Astrocyte of the spinal cord (primary cell): Measurements from ENCODE around the gene HYDIN.
"Not testable (repeated sequence)": the region's sequence is repeated elsewhere in the genome, so short reads cannot be mapped to it uniquely, and the experiment has no call there.

Source experiments
- DNase-seq: peaks from one replicate; pipeline ENCODE4 v3.0.0; 2011; ENCODE audit warnings: low read depth, low spot score
- H3K4me3 ChIP-seq: 2 replicates; pipeline ENCODE4 v1.5.1; 2011; ENCODE audit warnings: low read depth, mild to moderate bottlenecking, low read length, moderate library complexity
- in situ Hi-C: cut with HindIII; loops from 2 replicates; pipeline ENCODE4 v1.10.0; 2017; ENCODE audit warnings: low sequenced_read_pairs

Gene HYDIN

GRCh38 chr16:71015419-71015818 lies 215.1 kb downstream of the HYDIN start:
- H3K4me3 ChIP-seq, in situ Hi-C loops, DNase-seq: not testable (repeated sequence)

- H3K4me3 ChIP-seq, DNase-seq, in situ Hi-C loops: not testable (repeated sequence)
Measured at GRCh38 chr16:71009440-71010223, 220.9 kb downstream of the HYDIN start.

- H3K4me3 ChIP-seq, DNase-seq, in situ Hi-C loops: not testable (repeated sequence)
Measured at GRCh38 chr16:71006516-71006915, 224.0 kb downstream of the HYDIN start.

- H3K4me3 ChIP-seq, DNase-seq, in situ Hi-C loops: not testable (repeated sequence)
Measured at GRCh38 chr16:70999735-71000134, 230.8 kb downstream of the HYDIN start.

- DNase-seq, H3K4me3 ChIP-seq, in situ Hi-C loops: not testable (repeated sequence)
Measured at GRCh38 chr16:70995799-70996198, 234.7 kb downstream of the HYDIN start.

- DNase-seq, in situ Hi-C loops, H3K4me3 ChIP-seq: not testable (repeated sequence)
Measured at GRCh38 chr16:70992511-70992910, 238.0 kb downstream of the HYDIN start.

- in situ Hi-C loops, H3K4me3 ChIP-seq, DNase-seq: not testable (repeated sequence)
Measured at GRCh38 chr16:70987019-70987715, 243.4 kb downstream of the HYDIN start.

- DNase-seq, H3K4me3 ChIP-seq, in situ Hi-C loops: not testable (repeated sequence)
Measured at GRCh38 chr16:70984675-70985074, 245.8 kb downstream of the HYDIN start.

GRCh38 chr16:70968332-70968731 lies 262.2 kb downstream of the HYDIN start:
- in situ Hi-C loops, H3K4me3 ChIP-seq, DNase-seq: not testable (repeated sequence)

- DNase-seq, in situ Hi-C loops, H3K4me3 ChIP-seq: not testable (repeated sequence)
Measured at GRCh38 chr16:70960169-70960568, 270.4 kb downstream of the HYDIN start.

- DNase-seq, in situ Hi-C loops: not testable (repeated sequence)
Measured at GRCh38 chr16:70954922-70955321, 275.6 kb downstream of the HYDIN start.

GRCh38 chr16:70953824-70954223 lies 276.7 kb downstream of the HYDIN start:
- in situ Hi-C loops, H3K4me3 ChIP-seq, DNase-seq: not testable (repeated sequence)

More at GRCh38 chr16:70954922-70955321, 275.6 kb downstream of the HYDIN start:
- H3K4me3 ChIP-seq, result not testable (repeated sequence)

- H3K4me3 ChIP-seq, DNase-seq, in situ Hi-C loops: not testable (repeated sequence)
Measured at GRCh38 chr16:70943551-70943950, 287.0 kb downstream of the HYDIN start.

- in situ Hi-C loops, H3K4me3 ChIP-seq, DNase-seq: not testable (repeated sequence)
Measured at GRCh38 chr16:70939690-70940359, 290.7 kb downstream of the HYDIN start.

- DNase-seq, H3K4me3 ChIP-seq, in situ Hi-C loops: not testable (repeated sequence)
Measured at GRCh38 chr16:70936781-70937525, 293.6 kb downstream of the HYDIN start.

GRCh38 chr16:70935325-70935724 lies 295.2 kb downstream of the HYDIN start:
- DNase-seq, in situ Hi-C loops: not testable (repeated sequence)

GRCh38 chr16:70933746-70934145 lies 296.8 kb downstream of the HYDIN start:
- H3K4me3 ChIP-seq, DNase-seq, in situ Hi-C loops: not testable (repeated sequence)

More at GRCh38 chr16:70935325-70935724, 295.2 kb downstream of the HYDIN start:
- H3K4me3 ChIP-seq, result not testable (repeated sequence)
